Chondrocyte (in vitro differentiated cells): Measurements from ENCODE around the gene SPATA33. TPM values are rescaled to one million over a fixed set of nuclear protein-coding genes. Genes with fewer than 3 reads are reported as not detected.

Source experiments
- DNase-seq: peaks from one replicate; pipeline ENCODE4 v3.0.0; 2021; ENCODE audit warnings: mixed read lengths, low spot score
- H3K27ac Mint-ChIP-seq: one replicate; pipeline ENCODE4 v1.8.0; 2021; ENCODE audit warnings: mild to moderate bottlenecking, moderate library complexity, mixed read lengths; ENCODE audit not compliant: unreplicated experiment
- H3K27me3 Mint-ChIP-seq: 2 replicates; pipeline ENCODE4 v1.8.0; 2021; ENCODE audit warnings: low read depth, mixed read lengths
- H3K36me3 Mint-ChIP-seq: 2 replicates; pipeline ENCODE4 v1.8.0; 2021; ENCODE audit warnings: low read depth, mixed read lengths
- H3K4me1 Mint-ChIP-seq: 2 replicates; pipeline ENCODE4 v1.8.0; 2021; ENCODE audit warnings: low read depth, mild to moderate bottlenecking, mixed read lengths
- H3K4me3 Mint-ChIP-seq: one replicate; pipeline ENCODE4 v1.8.0; 2021; ENCODE audit warnings: mild to moderate bottlenecking, moderate library complexity, mixed read lengths; ENCODE audit not compliant: unreplicated experiment
- H3K9me3 Mint-ChIP-seq: 2 replicates; pipeline ENCODE4 v1.8.0; 2021; ENCODE audit warnings: low read depth, mixed read lengths
- CTCF ChIP-seq: fragments of 200-600 bp; sonication (generic); IDR thresholded peaks from 2 replicates; pipeline ENCODE4 v1.5.0; 2021; ENCODE audit warnings: antibody characterized with exemption, mild to moderate bottlenecking, moderate library complexity
- total RNA-seq: library from RNA; stranded (reverse); gene quantifications from 3 replicates; pipeline ENCODE4 v1.2.1, GENCODE V29; 2021

Gene SPATA33
- total RNA-seq, 1 donor from 2014 or later, result 8.8 TPM

- Mint-ChIP-seq H3K36me3 (no peaks in the 10 kb centered on the region), H3K27ac (no peak overlapping the region), H3K4me3 (no peak overlapping the region), H3K27me3 (no peaks in the 10 kb centered on the region), H3K9me3 (no peaks in the 10 kb centered on the region), H3K4me1 (peaks cover 3% of the 10 kb centered on the region)
- no peak for DNase-seq
- no peak for TF ChIP-seq CTCF
Observed at GRCh38 chr16:89617036-89617435, 40.6 kb upstream of the SPATA33 start.

GRCh38 chr16:89618109-89618998, 39.3 kb upstream of the SPATA33 start:
- Mint-ChIP-seq H3K4me3 (no peak overlapping the region), H3K4me1 (peaks cover 1% of the 10 kb centered on the region), H3K27ac (no peak overlapping the region), H3K9me3 (no peaks in the 10 kb centered on the region), H3K36me3 (no peaks in the 10 kb centered on the region), H3K27me3 (peaks cover 4% of the 10 kb centered on the region)
- no peak for DNase-seq
- no peak for TF ChIP-seq CTCF

GRCh38 chr16:89619840-89620239, 37.8 kb upstream of the SPATA33 start:
- no peak overlapping the region for H3K27ac Mint-ChIP-seq

GRCh38 chr16:89620406-89620841, 37.2 kb upstream of the SPATA33 start:
- H3K27me3 Mint-ChIP-seq, result peaks cover 16% of the 10 kb centered on the region
- no peak for DNase-seq
- no peaks in the 10 kb centered on the region for H3K9me3 Mint-ChIP-seq
- H3K4me1 Mint-ChIP-seq, result peaks cover 7% of the 10 kb centered on the region
- H3K27ac Mint-ChIP-seq, result no peak overlapping the region
- no peak for TF ChIP-seq CTCF
- no peak overlapping the region for H3K4me3 Mint-ChIP-seq
- H3K36me3 Mint-ChIP-seq, result no peaks in the 10 kb centered on the region

More at GRCh38 chr16:89619840-89620239, 37.8 kb upstream of the SPATA33 start:
- no peaks in the 10 kb centered on the region for H3K9me3 Mint-ChIP-seq
- peaks cover 11% of the 10 kb centered on the region for H3K27me3 Mint-ChIP-seq
- H3K4me3 Mint-ChIP-seq, result no peak overlapping the region
- no peaks in the 10 kb centered on the region for H3K36me3 Mint-ChIP-seq
- H3K4me1 Mint-ChIP-seq, result peaks cover 7% of the 10 kb centered on the region
- no peak for TF ChIP-seq CTCF
- no peak for DNase-seq

GRCh38 chr16:89621136-89621697, 36.4 kb upstream of the SPATA33 start:
- DNase-seq, result no peak
- TF ChIP-seq CTCF, result no peak
- no peaks in the 10 kb centered on the region for H3K9me3 Mint-ChIP-seq
- H3K27me3 Mint-ChIP-seq, result peaks cover 16% of the 10 kb centered on the region
- no peak overlapping the region for H3K4me3 Mint-ChIP-seq
- H3K36me3 Mint-ChIP-seq, result no peaks in the 10 kb centered on the region
- H3K4me1 Mint-ChIP-seq, result peaks cover 7% of the 10 kb centered on the region
- H3K27ac Mint-ChIP-seq, result no peak overlapping the region
